Epithelial cell of esophagus (primary cell): ENCODE measurements around the gene WDR77.
A peak's percentile ranks its signal among the peaks of the same experiment; 100 is the strongest.

Source experiments
- DNase-seq: peaks from one replicate; pipeline ENCODE4 v3.0.0; 2010; ENCODE audit warnings: low read depth
- H3K4me3 ChIP-seq: 2 replicates; pipeline ENCODE4 v1.5.1; 2011; ENCODE audit warnings: mild to moderate bottlenecking, low read length, control low read depth
- TF ChIP-seq, protein P1 (sequence below): IDR thresholded peaks from 2 replicates; pipeline ENCODE4 v1.5.1; 2011; ENCODE audit warnings: low read depth, mild to moderate bottlenecking, low read length, control low read depth, inconsistent platforms; ENCODE audit not compliant: insufficient read depth; ENCODE audit errors: missing control alignments

WDR77 gene

DNA sequence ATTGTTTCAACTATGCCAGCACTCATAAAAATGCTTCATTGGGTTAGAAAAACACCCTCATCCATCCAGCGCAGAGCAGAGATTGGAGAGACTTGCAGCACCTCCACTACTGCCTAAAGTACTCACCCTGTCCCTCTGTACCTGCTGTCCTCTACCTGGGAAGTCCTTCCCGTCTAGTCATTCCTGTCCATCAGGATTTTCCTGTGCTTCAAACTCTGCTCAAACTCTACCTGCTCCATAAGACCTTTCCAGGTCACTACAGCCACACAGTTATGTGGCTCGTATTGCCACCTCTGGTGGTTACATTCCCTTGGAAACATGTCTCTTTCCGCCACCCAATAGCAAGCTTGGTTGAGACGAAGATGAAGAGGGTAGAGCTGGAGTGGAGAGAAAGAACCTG is 28.7 kb downstream of the WDR77 start:
- TF ChIP-seq, protein P1, sequence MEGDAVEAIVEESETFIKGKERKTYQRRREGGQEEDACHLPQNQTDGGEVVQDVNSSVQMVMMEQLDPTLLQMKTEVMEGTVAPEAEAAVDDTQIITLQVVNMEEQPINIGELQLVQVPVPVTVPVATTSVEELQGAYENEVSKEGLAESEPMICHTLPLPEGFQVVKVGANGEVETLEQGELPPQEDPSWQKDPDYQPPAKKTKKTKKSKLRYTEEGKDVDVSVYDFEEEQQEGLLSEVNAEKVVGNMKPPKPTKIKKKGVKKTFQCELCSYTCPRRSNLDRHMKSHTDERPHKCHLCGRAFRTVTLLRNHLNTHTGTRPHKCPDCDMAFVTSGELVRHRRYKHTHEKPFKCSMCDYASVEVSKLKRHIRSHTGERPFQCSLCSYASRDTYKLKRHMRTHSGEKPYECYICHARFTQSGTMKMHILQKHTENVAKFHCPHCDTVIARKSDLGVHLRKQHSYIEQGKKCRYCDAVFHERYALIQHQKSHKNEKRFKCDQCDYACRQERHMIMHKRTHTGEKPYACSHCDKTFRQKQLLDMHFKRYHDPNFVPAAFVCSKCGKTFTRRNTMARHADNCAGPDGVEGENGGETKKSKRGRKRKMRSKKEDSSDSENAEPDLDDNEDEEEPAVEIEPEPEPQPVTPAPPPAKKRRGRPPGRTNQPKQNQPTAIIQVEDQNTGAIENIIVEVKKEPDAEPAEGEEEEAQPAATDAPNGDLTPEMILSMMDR = no peak
- peak; percentile 25 for DNase-seq
- no peak overlapping the region for H3K4me3 ChIP-seq

DNA sequence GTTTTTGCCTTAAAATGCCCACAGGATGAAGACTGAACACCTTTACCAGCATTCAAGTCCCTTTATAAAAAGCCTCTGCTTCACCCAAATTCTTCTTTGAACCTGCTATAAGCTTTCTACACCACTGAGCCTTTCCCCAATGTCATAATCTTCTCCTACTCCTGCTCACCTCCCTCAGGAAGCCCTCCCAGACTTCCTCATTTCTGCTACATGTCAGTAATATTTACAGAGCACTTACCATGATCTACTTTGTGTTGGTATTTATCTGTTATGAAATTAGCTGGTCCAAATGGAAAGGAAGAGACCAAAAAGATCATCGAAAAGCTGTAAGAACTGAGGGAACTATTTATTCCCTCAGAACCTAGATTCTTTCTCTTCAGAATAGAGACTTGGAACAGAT is 30.0 kb downstream of the WDR77 start:
- DNase-seq = no peak
- TF ChIP-seq, protein P1 = no peak
- no peak overlapping the region for H3K4me3 ChIP-seq

DNA sequence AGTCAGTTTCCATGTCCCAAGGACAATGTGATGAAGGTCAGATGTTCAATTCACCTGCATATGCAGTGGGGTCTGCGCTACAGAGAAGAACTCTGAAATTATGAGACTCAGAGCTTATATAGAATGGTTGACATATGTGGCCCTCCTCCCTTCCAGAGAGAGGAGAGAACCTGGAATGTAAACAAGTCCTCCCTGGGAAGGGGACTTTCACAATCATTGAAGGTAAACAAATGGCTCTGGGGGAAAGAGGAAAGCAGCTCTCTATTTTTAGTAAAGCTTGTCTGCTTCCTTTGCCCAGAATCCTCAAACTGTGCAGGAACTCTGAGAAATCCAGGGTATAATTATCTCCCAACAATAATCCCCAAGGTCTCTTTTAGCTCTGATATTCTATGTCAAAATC is 31.3 kb downstream of the WDR77 start:
- TF ChIP-seq, protein P1 = no peak

DNA sequence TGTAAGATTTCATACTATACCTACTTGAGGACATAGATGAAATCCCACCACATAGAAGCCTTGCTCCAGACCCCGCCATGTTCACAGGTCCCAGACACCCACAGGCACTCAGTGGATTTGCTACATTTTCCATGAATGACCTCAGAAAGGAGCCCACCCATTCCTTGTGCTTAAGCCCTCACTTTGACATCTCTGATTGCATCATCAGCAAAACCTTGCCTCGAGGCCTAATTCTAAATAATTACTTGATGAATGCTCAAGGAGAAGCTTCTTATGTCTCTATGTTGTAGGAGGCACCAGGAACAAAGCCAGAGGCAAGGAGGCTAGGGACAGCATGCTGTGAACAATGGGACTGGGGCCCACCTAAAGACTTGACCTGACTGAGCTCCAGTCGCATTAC is 33.6 kb downstream of the WDR77 start:
- no peak overlapping the region for H3K4me3 ChIP-seq
- DNase-seq = no peak
- TF ChIP-seq, protein P1 = no peak

More for the DNA sequence above, 31.3 kb downstream of the WDR77 start:
- DNase-seq = no peak
- no peak overlapping the region for H3K4me3 ChIP-seq

DNA sequence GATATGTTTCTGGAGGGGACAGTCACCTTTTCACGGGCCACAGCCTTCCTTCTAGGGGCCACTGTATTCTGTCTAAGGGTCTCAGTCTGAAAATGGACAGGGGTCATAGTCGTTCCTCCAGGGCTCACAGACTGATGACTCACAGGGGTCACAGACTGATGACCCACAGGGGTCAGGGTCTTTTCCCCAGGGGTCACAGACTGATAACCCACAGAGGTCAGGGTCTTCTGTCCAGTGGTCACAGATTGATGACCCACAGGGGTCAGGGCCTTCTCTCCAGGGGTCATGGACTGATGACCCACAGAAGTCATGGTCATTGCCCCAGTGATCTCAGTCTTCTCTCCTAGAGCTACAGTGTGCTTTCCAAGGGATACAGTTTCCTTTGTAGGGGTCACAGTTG is 34.3 kb downstream of the WDR77 start:
- no peak for DNase-seq
- TF ChIP-seq, protein P1 = no peak
- H3K4me3 ChIP-seq = no peak overlapping the region

DNA sequence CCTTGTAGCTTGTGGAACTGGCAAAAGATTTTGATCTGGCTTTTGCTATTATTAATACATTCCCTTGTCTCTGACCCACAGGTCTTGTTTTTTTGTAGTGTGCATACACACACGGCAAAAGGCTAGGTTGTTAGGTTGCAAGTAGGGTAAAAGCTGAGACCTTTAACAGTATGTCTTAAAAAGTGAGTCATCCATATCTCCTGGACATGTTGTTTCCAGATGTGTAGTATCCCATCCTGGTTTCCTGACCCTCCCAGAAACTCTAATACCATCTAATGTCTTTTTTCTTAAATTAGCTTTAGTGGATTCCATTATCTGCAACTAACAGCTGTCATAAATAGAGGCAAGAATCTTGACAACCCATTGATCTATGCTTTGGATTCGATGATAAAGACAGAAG is 36.2 kb downstream of the WDR77 start:
- no peak overlapping the region for H3K4me3 ChIP-seq
- no peak for DNase-seq
- TF ChIP-seq, protein P1 = no peak

DNA sequence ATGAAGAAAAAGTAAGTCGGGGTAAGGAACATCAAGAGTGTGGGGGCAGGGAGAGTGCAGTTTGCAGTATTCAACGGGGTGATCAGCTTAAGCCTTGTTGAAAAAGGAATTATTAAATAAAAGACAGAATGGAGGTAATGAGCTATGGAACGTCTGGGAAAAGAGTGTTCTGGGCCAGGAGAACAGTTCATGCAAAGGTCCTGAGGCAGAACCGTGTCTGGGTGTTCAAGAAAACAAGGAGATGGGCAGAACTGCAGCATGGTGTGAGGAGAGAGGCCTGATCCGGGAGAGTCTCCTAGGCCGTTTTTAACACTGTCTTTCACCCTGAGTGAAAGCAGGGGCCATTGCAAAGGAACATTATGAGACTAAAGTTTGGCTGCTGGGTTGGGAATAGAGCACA is 41.8 kb downstream of the WDR77 start:
- TF ChIP-seq, protein P1 = no peak
- H3K4me3 ChIP-seq = no peak overlapping the region
- DNase-seq = no peak
